Fibroblast of villous mesenchyme (primary cell): ENCODE data around the gene CDK6. TPM values are rescaled to one million over a fixed set of nuclear protein-coding genes. Genes with fewer than 3 reads are reported as not detected.
"Not testable (repeated sequence)": the region's sequence is repeated elsewhere in the genome, so short reads cannot be mapped to it uniquely, and the experiment has no call there.

Source experiments
- DNase-seq: peaks from one replicate; pipeline ENCODE4 v3.0.0-alpha.2; 2010; ENCODE audit warnings: low read depth
- H3K4me3 ChIP-seq: 2 replicates; pipeline ENCODE4 v1.5.1; 2011; ENCODE audit warnings: low read depth, mild to moderate bottlenecking, low read length
- total RNA-seq: library from RNA; depleted of rRNA; stranded (reverse); fragments of >200 nt; gene quantifications from 2 replicates; pipeline ENCODE4 v1.2.3, GENCODE V29; 2012
- TF ChIP-seq, protein P1 (sequence below): IDR thresholded peaks from 2 replicates; pipeline ENCODE4 v1.5.1; 2012; ENCODE audit warnings: low read depth, mild to moderate bottlenecking, low read length; ENCODE audit not compliant: insufficient read depth

CDK6 gene
- total RNA-seq, 1 donor = 30.7 TPM

- TF ChIP-seq, protein P1, sequence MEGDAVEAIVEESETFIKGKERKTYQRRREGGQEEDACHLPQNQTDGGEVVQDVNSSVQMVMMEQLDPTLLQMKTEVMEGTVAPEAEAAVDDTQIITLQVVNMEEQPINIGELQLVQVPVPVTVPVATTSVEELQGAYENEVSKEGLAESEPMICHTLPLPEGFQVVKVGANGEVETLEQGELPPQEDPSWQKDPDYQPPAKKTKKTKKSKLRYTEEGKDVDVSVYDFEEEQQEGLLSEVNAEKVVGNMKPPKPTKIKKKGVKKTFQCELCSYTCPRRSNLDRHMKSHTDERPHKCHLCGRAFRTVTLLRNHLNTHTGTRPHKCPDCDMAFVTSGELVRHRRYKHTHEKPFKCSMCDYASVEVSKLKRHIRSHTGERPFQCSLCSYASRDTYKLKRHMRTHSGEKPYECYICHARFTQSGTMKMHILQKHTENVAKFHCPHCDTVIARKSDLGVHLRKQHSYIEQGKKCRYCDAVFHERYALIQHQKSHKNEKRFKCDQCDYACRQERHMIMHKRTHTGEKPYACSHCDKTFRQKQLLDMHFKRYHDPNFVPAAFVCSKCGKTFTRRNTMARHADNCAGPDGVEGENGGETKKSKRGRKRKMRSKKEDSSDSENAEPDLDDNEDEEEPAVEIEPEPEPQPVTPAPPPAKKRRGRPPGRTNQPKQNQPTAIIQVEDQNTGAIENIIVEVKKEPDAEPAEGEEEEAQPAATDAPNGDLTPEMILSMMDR = no peak
- no peak for DNase-seq
These were observed 86.4 kb downstream of the CDK6 start for GRCh38 chr7:92749832-92750446.

GRCh38 chr7:92749327-92749755 is 87.0 kb downstream of the CDK6 start:
- TF ChIP-seq, protein P1 = no peak
- no peak overlapping the region for H3K4me3 ChIP-seq
- DNase-seq = peak; percentile 48

More at GRCh38 chr7:92749832-92750446, 86.4 kb downstream of the CDK6 start:
- H3K4me3 ChIP-seq = no peak overlapping the region

DNA sequence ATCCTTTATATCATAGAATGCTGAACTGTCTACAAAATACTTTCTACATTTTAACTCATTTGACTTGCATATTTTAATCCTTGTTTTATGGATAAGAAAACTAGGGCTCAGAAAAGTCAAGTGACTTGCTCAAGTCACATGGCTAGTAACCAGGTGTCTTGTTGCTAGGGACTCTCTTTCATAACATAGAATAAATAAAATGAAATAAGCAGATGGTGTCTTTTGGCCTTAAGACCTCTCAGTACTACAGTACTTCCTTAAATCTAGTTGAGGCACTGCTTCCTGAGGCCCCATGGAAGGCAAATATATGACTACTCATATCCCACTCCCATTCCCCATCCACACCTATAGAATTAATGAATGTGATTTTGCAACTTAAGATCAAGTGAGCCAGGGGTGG is 87.9 kb downstream of the CDK6 start:
- TF ChIP-seq, protein P1 = no peak
- H3K4me3 ChIP-seq = no peak overlapping the region
- no peak for DNase-seq

GRCh38 chr7:92747041-92747835 is 89.1 kb downstream of the CDK6 start:
- TF ChIP-seq, protein P1 = no peak

GRCh38 chr7:92745241-92745640 is 91.1 kb downstream of the CDK6 start:
- no peak overlapping the region for H3K4me3 ChIP-seq
- TF ChIP-seq, protein P1 = no peak
- no peak for DNase-seq

More at GRCh38 chr7:92747041-92747835, 89.1 kb downstream of the CDK6 start:
- no peak for DNase-seq
- no peak overlapping the region for H3K4me3 ChIP-seq

DNA sequence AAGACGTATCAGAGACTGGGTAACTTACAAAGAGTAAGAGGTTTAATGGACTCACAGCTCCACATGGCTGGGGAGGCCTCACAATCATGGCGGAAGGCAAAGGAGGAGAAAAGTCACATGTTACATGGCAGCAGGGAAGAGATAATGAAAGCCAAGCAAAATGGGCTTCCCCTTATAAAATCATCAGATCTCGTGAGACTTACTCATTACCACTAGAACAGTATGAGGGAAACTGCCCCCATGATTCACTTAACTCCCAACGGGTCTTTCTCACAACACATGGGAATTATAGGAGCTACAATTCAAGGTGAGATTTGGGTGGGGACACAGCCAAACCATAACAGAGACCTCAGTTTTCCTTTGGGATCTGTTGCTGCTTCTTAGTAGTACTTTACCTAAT is 92.2 kb downstream of the CDK6 start:
- not testable (repeated sequence) for H3K4me3 ChIP-seq, DNase-seq

DNA sequence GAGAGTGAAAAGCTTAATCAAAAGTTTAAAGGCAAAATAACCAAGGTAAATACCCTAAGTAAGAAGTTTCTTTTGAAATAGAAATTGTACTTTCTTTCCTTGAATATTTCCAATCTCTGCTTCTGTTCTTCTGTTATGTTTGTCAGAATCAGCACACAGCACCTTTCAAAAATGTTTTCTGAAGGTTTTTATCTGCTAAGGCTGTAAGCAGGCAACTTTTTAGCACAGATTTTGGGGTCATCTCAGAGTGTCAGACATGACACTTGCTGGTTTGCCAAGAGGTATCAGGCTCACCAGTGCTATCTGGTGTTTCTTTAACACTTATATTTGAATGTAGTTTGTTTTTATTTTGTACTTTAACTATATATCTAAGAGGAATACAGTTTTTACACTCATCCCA is 94.2 kb downstream of the CDK6 start:
- H3K4me3 ChIP-seq = no peak overlapping the region
- TF ChIP-seq, protein P1 = no peak
- no peak for DNase-seq
